HG02852 (cell line): ENCODE measurements around the gene UMAD1.

Experiments used
- ATAC-seq: cut with Tn5 transposase; IDR thresholded peaks from one replicate; pipeline ENCODE4 v1.9.1; 2021; ENCODE audit warnings: mild to moderate bottlenecking, moderate library complexity; ENCODE audit not compliant: unreplicated experiment

UMAD1 gene

DNA sequence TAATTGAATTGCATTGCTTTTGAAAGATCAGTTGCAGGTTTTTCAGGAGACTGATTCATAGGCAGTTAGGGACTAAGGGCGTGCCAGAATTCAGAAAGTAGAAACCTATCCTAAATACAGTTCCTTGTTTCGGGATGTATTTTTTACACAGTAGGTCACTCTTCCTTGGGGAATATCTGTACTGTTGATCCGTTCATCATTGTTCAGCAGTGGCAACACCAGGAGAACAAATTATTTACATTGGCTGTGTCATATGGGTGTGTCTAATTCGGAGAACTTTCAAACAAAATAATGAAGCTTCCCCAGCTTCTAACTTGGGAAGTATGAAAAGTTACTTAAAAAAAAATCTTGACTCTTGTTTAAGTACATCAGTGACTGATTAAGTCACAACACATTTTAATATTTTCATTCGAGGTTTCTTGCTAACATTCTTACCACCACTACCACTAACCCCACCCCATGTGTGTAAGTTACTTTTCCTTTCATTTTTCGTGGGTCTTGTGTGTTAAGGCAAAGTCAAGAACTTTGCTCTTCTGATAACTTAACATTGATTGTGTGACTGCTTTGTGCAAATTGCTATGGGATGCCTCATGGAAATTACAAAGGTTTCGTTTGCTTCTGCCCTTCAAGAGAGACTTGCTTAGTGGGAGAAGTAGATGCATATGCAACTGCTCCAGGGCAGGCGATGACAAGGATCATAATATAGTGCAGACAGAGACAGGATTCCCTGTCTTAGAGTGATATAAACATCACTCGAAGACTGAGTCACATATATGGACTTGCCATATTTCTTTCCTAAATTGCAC is 121.6 kb downstream of the UMAD1 start:
- ATAC-seq: peak; percentile 67

DNA sequence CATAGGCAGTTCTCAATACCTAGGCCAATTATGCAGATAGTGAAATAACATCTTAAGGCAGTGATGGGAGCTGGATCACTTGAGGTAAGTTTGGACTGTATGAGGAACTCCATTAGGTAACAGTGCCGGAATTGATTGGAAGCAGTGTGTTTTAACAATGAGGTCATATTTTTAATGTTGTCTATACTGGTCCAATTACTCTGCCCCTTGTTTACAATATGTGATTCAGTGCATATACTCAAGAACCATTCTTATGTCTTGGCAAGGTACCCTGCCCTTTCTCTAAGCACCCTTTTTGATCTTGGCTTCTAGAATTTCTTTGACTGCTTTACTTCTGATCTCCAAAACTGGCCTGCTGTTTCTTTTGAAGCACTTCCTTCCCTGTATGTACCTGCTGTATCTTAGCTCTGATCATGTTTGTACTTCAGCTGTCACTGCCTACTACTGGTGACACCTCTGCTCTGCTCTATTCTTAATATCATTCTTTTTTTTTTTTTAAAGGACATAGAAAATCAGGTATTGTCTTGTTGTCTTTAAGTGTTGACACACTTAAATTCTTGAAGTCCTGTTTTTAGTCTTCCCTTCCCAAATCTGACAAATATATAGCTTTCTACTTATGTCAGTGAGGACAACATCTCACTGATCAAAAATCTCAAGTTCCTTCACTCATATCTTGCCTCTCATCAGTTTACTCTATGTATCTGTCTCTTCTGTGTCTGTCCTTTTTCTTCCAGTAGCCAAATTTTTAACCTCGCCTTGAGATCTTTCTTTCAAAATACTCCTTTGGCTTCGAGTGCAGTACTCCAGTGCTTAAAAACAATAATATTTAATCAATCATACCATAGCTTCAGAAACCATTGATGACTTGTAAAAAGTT is 124.2 kb downstream of the UMAD1 start:
- ATAC-seq: no peak

DNA sequence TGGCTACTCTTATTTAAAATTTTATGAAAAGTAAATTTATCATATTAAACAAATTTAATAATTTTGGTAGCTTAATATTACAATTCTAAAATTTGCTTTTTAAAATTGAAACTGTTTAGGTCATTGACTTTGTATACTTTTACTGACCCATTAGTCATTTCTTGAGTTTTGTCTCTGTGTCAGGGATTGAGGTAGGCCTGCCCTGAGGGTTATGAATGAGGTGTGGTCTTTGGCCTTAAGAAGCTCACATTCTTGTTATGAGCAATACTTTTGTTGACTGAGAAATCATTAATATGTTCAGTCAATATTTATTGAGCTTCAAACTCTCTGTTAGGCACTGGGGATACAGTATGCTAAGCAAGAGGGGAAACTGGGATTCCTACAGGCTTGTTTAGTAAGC is 124.9 kb downstream of the UMAD1 start:
- ATAC-seq: peak; percentile 73

DNA sequence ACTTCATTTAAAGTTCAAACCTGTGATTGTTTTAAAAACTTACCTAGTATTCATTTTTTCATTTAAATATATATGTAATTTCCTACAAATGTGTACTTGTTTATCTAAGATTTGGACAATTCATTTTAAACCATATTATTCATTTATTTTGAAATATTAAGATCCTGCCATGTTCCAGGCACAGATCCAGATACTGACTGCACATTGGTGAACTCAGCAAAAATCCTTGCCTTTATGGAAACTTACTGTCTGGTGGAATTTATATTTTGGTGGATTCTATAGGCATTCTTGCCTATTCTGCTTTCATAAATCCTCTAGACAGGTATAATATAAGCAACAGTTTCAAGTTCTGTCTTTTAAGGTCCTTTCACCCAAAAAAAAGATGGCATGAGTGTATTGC is 126.1 kb downstream of the UMAD1 start:
- ATAC-seq: no peak

DNA sequence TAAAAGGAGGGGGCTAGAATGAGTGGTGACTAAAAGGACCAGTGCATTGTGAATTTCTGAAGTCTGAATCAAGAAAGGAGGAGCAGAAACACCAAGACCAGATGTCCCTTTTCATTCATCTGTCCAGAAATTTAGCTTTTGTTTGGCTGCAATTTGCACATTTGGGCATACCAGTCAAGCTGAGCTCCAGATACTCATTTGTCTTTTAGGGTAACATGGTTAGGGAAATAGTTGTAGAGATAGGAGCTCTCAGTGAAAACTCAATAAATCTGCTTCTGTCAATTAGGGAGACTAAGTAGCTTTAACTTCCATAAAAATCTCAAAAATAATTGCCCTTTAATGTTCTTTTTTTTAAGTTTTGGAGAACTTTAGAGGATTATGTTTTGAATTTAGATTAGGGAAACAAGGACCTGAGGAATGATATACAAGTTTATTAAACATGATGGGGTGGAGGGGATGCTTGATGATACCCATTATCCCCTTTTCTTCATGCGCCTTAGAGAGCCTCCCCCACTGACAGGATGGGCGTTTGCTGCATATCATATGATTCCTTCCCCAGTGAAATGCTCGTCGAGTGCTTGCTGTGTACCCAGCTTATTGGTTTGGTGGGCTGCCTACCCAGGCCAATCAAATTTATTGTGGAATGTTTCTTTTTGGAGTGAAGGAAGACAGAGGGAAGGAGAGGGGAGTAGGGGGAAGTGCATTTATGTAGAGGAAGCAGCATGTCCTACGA is 128.6 kb downstream of the UMAD1 start:
- ATAC-seq: no peak

DNA sequence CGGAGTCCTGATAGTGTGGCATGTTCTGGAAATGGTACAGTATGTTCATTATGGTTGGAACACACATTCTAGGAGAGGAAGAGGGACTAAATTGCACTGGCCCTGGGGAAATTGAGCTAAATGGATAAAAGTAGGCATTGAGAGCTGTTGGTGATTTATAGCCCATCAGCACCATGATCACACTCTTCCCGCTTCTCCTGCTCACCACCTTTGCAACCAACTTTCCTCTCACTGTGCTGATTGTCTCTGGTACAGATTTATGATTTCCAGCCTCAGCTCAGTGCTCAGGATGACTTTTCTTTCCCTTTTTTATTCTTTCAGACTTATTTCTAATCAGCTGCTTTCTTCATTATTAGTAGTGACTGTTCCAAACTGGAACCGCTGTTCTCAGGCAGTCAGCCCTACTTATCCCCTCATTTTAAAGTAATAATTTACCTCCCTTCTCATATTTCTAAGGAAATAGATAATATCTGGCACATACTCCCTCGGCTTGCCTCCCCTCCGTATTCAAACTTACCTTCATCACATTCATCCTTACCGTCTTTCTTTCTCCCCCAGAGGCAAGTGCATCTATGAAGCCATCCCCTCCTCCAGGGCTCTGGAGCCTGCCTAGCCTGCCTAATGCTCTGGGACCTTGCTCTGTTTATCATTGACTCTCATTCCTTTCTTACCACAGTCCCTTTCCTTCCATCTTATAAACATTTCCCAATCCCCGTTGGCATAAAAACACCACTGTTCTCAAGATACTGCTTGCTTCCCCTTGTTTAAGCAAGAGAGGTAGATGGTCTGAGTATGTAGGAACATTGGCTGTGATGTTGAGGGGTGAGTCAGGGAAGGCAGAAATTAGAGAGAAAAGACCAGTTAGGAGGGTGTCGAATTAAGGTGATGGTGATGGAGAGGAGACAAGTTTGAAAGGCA is 129.4 kb downstream of the UMAD1 start:
- no peak for ATAC-seq

DNA sequence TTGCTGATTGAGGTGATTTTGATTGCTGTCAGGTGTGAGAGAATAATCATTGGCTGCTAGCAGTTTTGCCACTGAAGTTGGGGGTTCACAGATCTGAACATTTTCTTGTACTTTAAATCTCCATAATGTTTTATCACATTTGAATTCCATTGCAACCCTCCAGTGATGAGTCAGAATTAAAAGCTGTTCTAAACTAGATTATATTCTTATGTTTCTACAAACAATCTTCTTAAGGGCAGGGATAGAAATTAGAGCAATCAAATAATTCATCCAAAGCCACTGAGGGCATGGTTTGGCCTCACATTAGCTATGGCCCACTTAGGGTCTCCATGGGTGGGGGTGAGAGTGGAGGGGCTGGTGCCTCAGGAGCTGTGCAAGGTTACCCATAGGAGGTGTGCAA is 130.9 kb downstream of the UMAD1 start:
- ATAC-seq: no peak

DNA sequence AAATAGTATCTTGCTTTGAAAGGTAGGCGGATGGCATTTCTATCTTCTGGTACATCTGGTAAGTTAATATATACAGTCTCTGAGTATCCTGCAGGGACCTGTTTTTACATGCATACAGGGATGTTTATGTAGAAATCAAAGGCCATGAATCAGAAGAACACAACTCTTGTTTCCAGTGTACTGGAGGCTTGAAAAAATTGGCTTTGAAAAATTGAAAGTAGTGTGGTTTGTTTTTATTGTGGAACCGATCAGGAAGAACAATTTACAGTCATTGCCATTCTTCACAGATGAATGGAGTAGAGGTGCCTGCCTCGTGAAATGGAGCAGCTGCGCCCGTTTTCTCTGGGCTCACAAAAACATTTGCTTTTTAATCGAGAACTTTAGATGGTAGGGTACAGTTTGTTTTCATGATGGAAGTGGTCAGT is 131.9 kb downstream of the UMAD1 start:
- peak; percentile 57 for ATAC-seq

DNA sequence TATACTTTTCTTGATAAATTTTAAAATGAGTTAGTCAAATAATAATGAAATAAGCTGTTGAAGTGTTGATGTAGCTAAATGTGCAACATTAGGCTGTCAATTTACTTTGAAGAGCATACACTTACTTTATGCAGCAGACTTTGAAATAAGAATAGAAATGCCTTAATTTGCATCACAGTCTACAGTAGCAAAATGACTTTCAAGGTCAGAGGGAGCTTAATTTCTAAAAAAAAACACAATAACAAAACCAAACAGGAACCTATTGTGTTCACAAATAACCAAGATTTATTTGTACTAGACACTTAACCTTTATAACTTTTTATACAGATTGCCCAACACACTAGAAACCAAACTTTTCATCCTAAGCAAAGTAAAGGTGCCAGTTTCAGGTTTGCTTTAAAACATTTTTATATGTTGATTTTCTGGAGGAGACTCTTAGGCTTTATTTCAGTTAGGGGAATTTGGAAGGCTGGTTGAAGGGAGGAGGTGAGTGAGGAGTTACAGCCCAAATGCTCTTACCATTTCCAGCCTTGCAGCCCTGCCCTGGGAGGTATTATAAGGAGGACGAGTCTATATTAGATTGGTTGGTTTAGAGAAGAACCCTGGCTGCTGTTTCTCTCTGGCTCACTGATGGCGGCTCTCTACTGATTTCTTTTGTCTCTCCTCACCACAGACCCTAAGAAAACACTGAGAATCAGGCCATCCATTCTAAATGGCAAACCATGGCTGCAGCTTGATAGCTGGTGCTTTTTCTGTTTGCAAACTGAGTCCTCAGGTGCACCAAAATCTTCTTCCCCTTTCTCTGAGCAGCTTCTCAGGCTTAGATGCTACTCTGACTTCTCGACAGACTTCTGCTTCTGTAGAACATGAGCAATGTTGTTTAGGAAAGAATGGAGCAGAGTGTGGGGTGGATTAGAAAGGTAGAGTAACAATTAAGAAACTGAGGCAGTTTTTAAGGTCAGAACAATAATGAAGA is 133.1 kb downstream of the UMAD1 start:
- no peak for ATAC-seq

DNA sequence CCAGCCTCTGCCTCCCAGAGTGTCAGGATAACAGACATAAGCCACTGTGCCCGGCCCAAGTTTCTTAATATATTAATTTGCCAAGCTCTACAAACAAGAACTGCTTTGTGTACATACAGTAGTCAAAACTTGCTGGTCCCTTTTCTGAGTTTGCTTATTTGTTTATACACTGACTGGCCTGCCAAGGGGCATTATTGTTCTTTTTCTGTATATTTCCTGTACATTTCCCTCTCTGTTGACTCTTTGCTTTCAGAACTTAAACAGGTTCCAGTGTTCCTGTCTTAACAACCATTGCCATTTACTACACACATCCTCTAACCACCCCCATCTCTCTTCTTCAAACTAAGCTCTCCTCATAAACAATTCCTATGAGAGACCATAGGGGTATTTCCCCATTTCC is 139.3 kb downstream of the UMAD1 start:
- no peak for ATAC-seq

GRCh38 chr7:7783001-7783400 is 142.4 kb downstream of the UMAD1 start:
- no peak for ATAC-seq

DNA sequence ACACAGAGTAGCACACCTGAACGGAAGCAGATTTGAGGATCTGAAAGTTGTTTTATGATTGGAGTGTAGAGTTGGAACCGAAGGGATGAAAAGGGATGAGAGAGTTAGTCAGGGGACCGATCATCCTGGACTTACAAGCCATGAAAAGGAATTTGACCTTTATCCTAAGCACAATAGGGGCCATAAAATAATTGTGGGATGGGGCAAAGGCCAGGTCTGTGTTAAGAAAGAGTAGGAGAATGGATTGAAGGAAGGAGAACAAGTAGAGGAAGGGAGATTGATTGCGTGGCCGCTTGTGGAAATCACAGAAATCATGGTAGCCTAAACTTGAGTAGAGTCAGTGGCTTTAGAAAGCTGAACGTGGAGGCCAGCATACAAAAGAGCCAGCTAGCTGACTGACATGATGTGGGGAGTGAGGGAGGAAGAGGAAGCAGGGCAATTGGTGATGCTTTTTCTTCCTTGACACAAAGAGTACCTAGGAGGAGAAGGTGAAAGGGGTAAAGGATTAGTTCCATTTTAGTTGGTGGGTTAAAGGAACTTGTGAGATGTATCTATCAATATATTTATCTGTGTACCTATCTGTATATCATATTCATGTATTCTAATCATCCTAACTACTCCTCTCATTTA is 144.9 kb downstream of the UMAD1 start:
- no peak for ATAC-seq

DNA sequence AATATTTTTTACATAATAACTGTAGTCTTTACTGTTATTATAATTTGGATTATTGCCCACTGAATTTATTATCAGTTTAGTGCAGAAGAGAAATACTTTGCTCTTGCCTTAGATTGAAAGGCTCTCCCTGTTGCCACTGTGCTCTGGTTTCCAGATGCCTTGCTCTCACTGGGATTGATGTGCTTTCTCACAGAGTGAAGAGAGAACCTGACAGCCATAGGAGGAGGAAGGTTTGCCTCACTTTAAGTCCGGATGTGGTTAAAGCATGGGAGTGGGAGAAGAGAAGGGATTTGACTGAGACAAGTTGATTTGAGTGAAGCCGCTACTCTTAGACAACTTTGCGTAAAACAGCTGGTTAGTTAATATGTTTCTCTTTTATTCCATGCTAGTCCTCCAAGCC is 146.0 kb downstream of the UMAD1 start:
- ATAC-seq: no peak

- ATAC-seq: peak; percentile 97
These were observed 149.0 kb downstream of the UMAD1 start for GRCh38 chr7:7789551-7789988.

DNA sequence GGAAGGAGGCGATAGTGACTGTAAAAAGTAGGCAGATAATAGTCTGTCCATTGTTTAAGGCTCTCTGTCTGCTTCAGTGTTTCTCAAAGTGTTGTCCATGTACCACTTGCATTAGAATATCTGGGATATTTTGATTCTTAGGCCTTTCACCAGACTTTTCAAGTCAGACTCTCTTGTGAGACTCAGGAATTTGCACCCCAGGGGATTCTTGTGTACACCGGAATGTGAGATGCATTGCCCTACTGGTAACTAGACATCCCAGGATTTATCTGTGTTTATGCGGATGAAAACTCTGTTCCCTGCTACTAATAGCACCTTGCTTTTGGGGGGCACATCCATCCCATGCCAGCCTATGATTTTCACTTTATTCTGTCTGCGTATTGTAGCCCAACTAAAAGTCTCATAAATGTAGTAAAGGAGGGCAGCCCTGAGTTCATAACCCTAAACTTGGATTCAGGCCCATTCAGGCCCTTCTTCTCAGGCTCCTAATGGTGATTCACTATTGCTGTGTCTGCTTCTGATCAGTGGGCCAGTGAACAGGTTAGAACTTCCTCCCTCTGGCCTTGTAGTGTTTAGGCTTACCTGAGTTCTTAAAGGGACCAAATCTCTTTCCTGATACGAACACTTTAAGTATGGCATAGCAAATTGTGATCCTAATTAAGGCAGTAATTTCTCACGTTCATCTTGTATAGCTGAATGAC is 149.6 kb downstream of the UMAD1 start:
- no peak for ATAC-seq

DNA sequence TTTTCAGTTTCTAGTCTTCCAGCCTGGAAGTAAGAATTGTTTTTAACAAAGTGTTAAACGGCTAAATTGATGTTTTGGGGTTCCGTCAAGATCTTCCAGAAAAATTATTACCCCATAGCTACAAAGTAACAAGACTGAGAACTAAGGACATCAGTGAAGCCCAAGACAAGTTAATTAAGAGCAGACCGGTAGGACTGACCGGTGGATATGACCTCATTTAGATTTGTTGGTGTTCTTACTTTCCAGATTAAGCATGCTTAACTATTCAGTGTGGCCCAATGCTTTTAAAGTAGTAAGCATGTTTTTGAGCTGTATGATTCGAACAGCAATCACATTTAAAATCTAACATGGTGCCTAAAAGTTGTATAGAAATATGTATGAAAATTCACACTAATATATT is 151.0 kb downstream of the UMAD1 start:
- no peak for ATAC-seq

GRCh38 chr7:7792056-7792455 is 151.5 kb downstream of the UMAD1 start:
- no peak for ATAC-seq

GRCh38 chr7:7793249-7793648 is 152.7 kb downstream of the UMAD1 start:
- ATAC-seq: no peak
